RWPE1 (cell line): ENCODE measurements around the gene BICDL1.

Source experiments
- CTCF ChIA-PET: fragments of 350-600 bp; sonication (Branson Sonifier 250); formaldehyde crosslinking; extraction: SDS; loops from one replicate; lab custom pipeline; 2021; lab: Yijun Ruan, JAX
- POLR2A ChIA-PET: fragments of 400-600 bp; formaldehyde crosslinking; extraction: SDS; loops from one replicate; lab custom pipeline; 2020; ENCODE audit warnings: antibody characterized with exemption; ENCODE audit not compliant: low non-redundant PET; lab: Yijun Ruan, JAX
- DNase-seq: peaks from one replicate; pipeline ENCODE4 v3.0.0; 2012; ENCODE audit warnings: low spot score
- H3K27ac ChIP-seq: fragments of 450-650 bp; 2 replicates; pipeline ENCODE4 v1.5.1; 2017
- CTCF ChIP-seq: fragments of 450-650 bp; conservative IDR thresholded peaks from 2 replicates; pipeline ENCODE4 v1.5.1; 2017; ENCODE audit warnings: low read depth, mild to moderate bottlenecking

Gene BICDL1

GRCh38 chr12:119998471-119999245, 9.6 kb downstream of the BICDL1 start:
- DNase-seq: no peak
- ChIA-PET CTCF (no interaction called here), POLR2A (interaction anchor here (0.6 kb wide), 1 partner anchor 18 kb away, joined by 10 read pairs; no protein-coding TSS in a partner anchor)
- no peak for TF ChIP-seq CTCF
- H3K27ac ChIP-seq: no peak overlapping the region; the same call in 1 of the 2 replicates

GRCh38 chr12:120000556-120000955, 11.5 kb downstream of the BICDL1 start:
- no peak overlapping the region for H3K27ac ChIP-seq
- CTCF ChIA-PET: no interaction called here
- no peak for TF ChIP-seq CTCF
- no peak for DNase-seq
- POLR2A ChIA-PET: no interaction called here

GRCh38 chr12:120006258-120006975, 17.4 kb downstream of the BICDL1 start:
- POLR2A ChIA-PET: no interaction called here
- H3K27ac ChIP-seq: no peak overlapping the region
- CTCF ChIA-PET: no interaction called here
- no peak for DNase-seq
- TF ChIP-seq CTCF: no peak

GRCh38 chr12:120007272-120007671, 18.2 kb downstream of the BICDL1 start:
- ChIA-PET POLR2A (no interaction called here), CTCF (interaction anchor here (0.6 kb wide), 1 partner anchor 70 kb away, joined by 6 read pairs; no protein-coding TSS in a partner anchor)
- no peak for DNase-seq

GRCh38 chr12:120010661-120011230, 21.7 kb downstream of the BICDL1 start:
- CTCF ChIA-PET: no interaction called here
- H3K27ac ChIP-seq: no peak overlapping the region
- DNase-seq: no peak
- POLR2A ChIA-PET: no interaction called here
- TF ChIP-seq CTCF: no peak

More at GRCh38 chr12:120007272-120007671, 18.2 kb downstream of the BICDL1 start:
- TF ChIP-seq CTCF: no peak
- H3K27ac ChIP-seq: no peak overlapping the region

GRCh38 chr12:120012067-120012621, 23.1 kb downstream of the BICDL1 start:
- TF ChIP-seq CTCF: no peak
- no peak overlapping the region for H3K27ac ChIP-seq
- peak; percentile 29 for DNase-seq
- POLR2A ChIA-PET: no interaction called here
- CTCF ChIA-PET: no interaction called here
